HepG2 (cell line): ENCODE measurements around the gene PSMB3. TPM values are rescaled to one million over a fixed set of nuclear protein-coding genes. Genes with fewer than 3 reads are reported as not detected.

Experiments used
- HCFC1 ChIP-seq: fragments of 150-350 bp; IDR thresholded peaks from 2 replicates; pipeline ENCODE4 v1.6.1; 2014; ENCODE audit warnings: low read depth, low read length
- KMT2A ChIP-seq: sonication (generic); formaldehyde crosslinking; IDR thresholded peaks from 2 replicates; pipeline ENCODE4 v1.4.0; 2020; ENCODE audit warnings: missing genetic modification reagents
- LCORL ChIP-seq, 2 experiments: fragments of 450-650 bp in 1 of 2; sonication (generic) in 1 of 2; formaldehyde crosslinking in 1 of 2; IDR thresholded peaks; 2 replicates each; pipeline versions ENCODE4 v1.5.0 to v1.6.1; 2017 to 2020; ENCODE audit warnings: antibody characterized with exemption in 1 of 2, missing genetic modification reagents in 1 of 2
- MBD4 ChIP-seq: IDR thresholded peaks from 2 replicates; pipeline ENCODE4 v1.6.1; 2012; ENCODE audit warnings: low read length, inconsistent platforms, borderline replicate concordance
- MTF2 ChIP-seq: sonication (generic); formaldehyde crosslinking; IDR thresholded peaks from 2 replicates; pipeline ENCODE4 v1.5.0; 2020; ENCODE audit warnings: missing genetic modification reagents, borderline replicate concordance
- PLRG1 ChIP-seq: fragments of 450-650 bp; conservative IDR thresholded peaks from 2 replicates; pipeline ENCODE4 v1.6.1; 2016
- SMAD9 ChIP-seq: sonication (generic); formaldehyde crosslinking; IDR thresholded peaks from 2 replicates; pipeline ENCODE4 v1.5.1; 2020; ENCODE audit warnings: mild to moderate bottlenecking, missing genetic modification reagents
- SMC3 ChIP-seq: IDR thresholded peaks from 2 replicates; pipeline ENCODE4 v1.6.1; 2011; ENCODE audit warnings: low read length, improper control_type of control experiment
- ZNF550 ChIP-seq: sonication (generic); formaldehyde crosslinking; IDR thresholded peaks from 2 replicates; pipeline ENCODE4 v1.4.0; 2020; ENCODE audit warnings: mild to moderate bottlenecking, missing genetic modification reagents, borderline replicate concordance
- ZNF761 ChIP-seq: sonication (generic); formaldehyde crosslinking; conservative IDR thresholded peaks from 2 replicates; pipeline ENCODE4 v1.4.0; 2020; ENCODE audit warnings: mild to moderate bottlenecking, missing genetic modification reagents
- polyA plus RNA-seq, 8 experiments: library from polyadenylated mRNA; depleted of rRNA in 3 of 8; stranded (reverse) in 7 of 8; unstranded in 1 of 8; fragments of >200 nt; fragmentation: Illumina TruSeq in 4 of 8; extraction: Trizol in 4 of 8; gene quantifications; 2 replicates each; pipeline versions ENCODE4 v1.2.1 to v1.2.3, GENCODE V29; 2011 to 2016; ENCODE audit warnings: low read depth in 4 of 8, missing spikeins in 1 of 8, mixed read lengths in 1 of 8; ENCODE audit not compliant: insufficient read depth in 1 of 8
- total RNA-seq, 5 experiments: library from RNA; depleted of rRNA; stranded (reverse); fragments of >200 nt; fragmentation: Illumina TruSeq; extraction: Trizol; gene quantifications; 2 replicates each; pipeline ENCODE4 v1.2.3, GENCODE V29; 2016; ENCODE audit warnings: low read depth in 1 of 5
- TF ChIP-seq, protein P1 (sequence below): sonication (generic); formaldehyde crosslinking; IDR thresholded peaks from 2 replicates; pipeline ENCODE4 v1.4.0; 2020; ENCODE audit warnings: missing genetic modification reagents, borderline replicate concordance
- TF ChIP-seq, protein P2 (sequence below): sonication (generic); formaldehyde crosslinking; conservative IDR thresholded peaks from 2 replicates; pipeline ENCODE4 v1.8.1; 2023; ENCODE audit warnings: missing genetic modification reagents
- TF ChIP-seq, protein P3 (sequence below): sonication (generic); formaldehyde crosslinking; conservative IDR thresholded peaks from 2 replicates; pipeline ENCODE4 v1.4.0; 2020; ENCODE audit warnings: missing genetic modification reagents
- TF ChIP-seq, protein P4 (sequence below): sonication (generic); formaldehyde crosslinking; conservative IDR thresholded peaks from 2 replicates; pipeline ENCODE4 v1.8.0; 2022; ENCODE audit warnings: mild to moderate bottlenecking, moderate library complexity, missing genetic modification reagents
- TF ChIP-seq, protein P5 (sequence below): sonication (generic); formaldehyde crosslinking; IDR thresholded peaks from 2 replicates; pipeline ENCODE4 v1.4.0; 2020; ENCODE audit warnings: missing genetic modification reagents

The PSMB3 gene
- total and polyA plus RNA-seq, 2 of the 13 experiments (the other 11 are each of a cell fraction or from before 2014, with no cell fraction given) = 366 to 517 TPM

DNA sequence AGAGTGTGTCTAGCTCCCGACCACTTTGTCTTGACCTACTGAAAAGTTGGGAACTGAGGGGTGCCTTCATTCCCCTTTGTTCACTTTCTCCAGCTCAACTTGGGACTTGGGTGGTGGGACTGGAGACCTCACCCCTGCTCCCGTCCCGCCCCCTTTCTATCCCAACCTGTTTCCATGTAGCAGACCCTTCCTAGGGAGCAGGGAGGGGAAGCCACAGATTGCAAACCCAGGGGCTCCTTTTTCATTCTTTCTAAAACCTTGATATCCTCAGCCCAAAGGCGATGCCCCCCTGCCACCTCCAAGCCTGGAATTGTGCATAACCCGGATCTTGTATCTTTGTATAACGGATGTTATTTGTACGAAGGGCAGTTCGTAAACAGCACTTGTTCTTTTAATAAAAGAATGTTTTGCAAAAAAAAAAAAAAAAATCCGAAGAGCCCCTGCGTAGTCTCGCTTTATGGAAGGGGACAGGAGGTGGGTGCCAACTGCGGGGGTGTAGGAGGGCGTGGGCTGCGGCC lies 23.1 kb upstream of the PSMB3 start (continued):
- TF ChIP-seq, protein P1, sequence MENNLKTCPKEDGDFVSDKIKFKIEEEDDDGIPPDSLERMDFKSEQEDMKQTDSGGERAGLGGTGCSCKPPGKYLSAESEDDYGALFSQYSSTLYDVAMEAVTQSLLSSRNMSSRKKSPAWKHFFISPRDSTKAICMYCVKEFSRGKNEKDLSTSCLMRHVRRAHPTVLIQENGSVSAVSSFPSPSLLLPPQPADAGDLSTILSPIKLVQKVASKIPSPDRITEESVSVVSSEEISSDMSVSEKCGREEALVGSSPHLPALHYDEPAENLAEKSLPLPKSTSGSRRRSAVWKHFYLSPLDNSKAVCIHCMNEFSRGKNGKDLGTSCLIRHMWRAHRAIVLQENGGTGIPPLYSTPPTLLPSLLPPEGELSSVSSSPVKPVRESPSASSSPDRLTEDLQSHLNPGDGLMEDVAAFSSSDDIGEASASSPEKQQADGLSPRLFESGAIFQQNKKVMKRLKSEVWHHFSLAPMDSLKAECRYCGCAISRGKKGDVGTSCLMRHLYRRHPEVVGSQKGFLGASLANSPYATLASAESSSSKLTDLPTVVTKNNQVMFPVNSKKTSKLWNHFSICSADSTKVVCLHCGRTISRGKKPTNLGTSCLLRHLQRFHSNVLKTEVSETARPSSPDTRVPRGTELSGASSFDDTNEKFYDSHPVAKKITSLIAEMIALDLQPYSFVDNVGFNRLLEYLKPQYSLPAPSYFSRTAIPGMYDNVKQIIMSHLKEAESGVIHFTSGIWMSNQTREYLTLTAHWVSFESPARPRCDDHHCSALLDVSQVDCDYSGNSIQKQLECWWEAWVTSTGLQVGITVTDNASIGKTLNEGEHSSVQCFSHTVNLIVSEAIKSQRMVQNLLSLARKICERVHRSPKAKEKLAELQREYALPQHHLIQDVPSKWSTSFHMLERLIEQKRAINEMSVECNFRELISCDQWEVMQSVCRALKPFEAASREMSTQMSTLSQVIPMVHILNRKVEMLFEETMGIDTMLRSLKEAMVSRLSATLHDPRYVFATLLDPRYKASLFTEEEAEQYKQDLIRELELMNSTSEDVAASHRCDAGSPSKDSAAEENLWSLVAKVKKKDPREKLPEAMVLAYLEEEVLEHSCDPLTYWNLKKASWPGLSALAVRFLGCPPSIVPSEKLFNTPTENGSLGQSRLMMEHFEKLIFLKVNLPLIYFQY (CRISPR knock-in tag) = no peak
- TF ChIP-seq SMC3 (no peak), LCORL (IDR thresholded peaks at IDR 0.05) (no peak), LCORL (CRISPR knock-in tag; IDR thresholded peaks at IDR 0.05) (0 out of 2 replicates have a peak, but pooled peaks have one; percentile 34), PLRG1 (no peak), KMT2A (CRISPR knock-in tag) (no peak), ZNF761 (CRISPR knock-in tag) (no peak), ZNF550 (no peak), SMAD9 (CRISPR knock-in tag) (no peak), HCFC1 (no peak), MTF2 (no peak), MBD4 (no peak)
- TF ChIP-seq, protein P2, sequence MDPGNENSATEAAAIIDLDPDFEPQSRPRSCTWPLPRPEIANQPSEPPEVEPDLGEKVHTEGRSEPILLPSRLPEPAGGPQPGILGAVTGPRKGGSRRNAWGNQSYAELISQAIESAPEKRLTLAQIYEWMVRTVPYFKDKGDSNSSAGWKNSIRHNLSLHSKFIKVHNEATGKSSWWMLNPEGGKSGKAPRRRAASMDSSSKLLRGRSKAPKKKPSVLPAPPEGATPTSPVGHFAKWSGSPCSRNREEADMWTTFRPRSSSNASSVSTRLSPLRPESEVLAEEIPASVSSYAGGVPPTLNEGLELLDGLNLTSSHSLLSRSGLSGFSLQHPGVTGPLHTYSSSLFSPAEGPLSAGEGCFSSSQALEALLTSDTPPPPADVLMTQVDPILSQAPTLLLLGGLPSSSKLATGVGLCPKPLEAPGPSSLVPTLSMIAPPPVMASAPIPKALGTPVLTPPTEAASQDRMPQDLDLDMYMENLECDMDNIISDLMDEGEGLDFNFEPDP (CRISPR knock-in tag) = 0 out of 2 replicates have a peak, but pooled peaks have one; percentile 87
- TF ChIP-seq, protein P3, sequence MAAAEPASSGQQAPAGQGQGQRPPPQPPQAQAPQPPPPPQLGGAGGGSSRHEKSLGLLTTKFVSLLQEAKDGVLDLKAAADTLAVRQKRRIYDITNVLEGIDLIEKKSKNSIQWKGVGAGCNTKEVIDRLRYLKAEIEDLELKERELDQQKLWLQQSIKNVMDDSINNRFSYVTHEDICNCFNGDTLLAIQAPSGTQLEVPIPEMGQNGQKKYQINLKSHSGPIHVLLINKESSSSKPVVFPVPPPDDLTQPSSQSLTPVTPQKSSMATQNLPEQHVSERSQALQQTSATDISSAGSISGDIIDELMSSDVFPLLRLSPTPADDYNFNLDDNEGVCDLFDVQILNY = 0 out of 2 replicates have a peak, but pooled peaks have one; percentile 6
- TF ChIP-seq, protein P4, sequence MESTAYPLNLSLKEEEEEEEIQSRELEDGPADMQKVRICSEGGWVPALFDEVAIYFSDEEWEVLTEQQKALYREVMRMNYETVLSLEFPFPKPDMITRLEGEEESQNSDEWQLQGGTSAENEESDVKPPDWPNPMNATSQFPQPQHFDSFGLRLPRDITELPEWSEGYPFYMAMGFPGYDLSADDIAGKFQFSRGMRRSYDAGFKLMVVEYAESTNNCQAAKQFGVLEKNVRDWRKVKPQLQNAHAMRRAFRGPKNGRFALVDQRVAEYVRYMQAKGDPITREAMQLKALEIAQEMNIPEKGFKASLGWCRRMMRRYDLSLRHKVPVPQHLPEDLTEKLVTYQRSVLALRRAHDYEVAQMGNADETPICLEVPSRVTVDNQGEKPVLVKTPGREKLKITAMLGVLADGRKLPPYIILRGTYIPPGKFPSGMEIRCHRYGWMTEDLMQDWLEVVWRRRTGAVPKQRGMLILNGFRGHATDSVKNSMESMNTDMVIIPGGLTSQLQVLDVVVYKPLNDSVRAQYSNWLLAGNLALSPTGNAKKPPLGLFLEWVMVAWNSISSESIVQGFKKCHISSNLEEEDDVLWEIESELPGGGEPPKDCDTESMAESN (CRISPR knock-in tag) = no peak
- TF ChIP-seq, protein P5, sequence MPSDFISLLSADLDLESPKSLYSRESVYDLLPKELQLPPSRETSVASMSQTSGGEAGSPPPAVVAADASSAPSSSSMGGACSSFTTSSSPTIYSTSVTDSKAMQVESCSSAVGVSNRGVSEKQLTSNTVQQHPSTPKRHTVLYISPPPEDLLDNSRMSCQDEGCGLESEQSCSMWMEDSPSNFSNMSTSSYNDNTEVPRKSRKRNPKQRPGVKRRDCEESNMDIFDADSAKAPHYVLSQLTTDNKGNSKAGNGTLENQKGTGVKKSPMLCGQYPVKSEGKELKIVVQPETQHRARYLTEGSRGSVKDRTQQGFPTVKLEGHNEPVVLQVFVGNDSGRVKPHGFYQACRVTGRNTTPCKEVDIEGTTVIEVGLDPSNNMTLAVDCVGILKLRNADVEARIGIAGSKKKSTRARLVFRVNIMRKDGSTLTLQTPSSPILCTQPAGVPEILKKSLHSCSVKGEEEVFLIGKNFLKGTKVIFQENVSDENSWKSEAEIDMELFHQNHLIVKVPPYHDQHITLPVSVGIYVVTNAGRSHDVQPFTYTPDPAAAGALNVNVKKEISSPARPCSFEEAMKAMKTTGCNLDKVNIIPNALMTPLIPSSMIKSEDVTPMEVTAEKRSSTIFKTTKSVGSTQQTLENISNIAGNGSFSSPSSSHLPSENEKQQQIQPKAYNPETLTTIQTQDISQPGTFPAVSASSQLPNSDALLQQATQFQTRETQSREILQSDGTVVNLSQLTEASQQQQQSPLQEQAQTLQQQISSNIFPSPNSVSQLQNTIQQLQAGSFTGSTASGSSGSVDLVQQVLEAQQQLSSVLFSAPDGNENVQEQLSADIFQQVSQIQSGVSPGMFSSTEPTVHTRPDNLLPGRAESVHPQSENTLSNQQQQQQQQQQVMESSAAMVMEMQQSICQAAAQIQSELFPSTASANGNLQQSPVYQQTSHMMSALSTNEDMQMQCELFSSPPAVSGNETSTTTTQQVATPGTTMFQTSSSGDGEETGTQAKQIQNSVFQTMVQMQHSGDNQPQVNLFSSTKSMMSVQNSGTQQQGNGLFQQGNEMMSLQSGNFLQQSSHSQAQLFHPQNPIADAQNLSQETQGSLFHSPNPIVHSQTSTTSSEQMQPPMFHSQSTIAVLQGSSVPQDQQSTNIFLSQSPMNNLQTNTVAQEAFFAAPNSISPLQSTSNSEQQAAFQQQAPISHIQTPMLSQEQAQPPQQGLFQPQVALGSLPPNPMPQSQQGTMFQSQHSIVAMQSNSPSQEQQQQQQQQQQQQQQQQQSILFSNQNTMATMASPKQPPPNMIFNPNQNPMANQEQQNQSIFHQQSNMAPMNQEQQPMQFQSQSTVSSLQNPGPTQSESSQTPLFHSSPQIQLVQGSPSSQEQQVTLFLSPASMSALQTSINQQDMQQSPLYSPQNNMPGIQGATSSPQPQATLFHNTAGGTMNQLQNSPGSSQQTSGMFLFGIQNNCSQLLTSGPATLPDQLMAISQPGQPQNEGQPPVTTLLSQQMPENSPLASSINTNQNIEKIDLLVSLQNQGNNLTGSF = no peak
